CD4-positive, alpha-beta T cell (primary cell): ENCODE measurements around the gene TGOLN2. TPM values are rescaled to one million over a fixed set of nuclear protein-coding genes. Genes with fewer than 3 reads are reported as not detected.

ENCODE experiments used
- ATAC-seq: fragments of 200-7000 bp; cut with Tn5 transposase; one replicate; pipeline ENCODE4 v1.10.0; 2022; ENCODE audit warnings: mild to moderate bottlenecking; ENCODE audit not compliant: poor library complexity
- CTCF ChIA-PET: fragments of 350-600 bp; sonication (Branson Sonifier 250); formaldehyde crosslinking; loops from one replicate; lab custom pipeline; 2021; ENCODE audit warnings: antibody characterized with exemption, inconsistent platforms; lab: Charles Lee
- POLR2A ChIA-PET: fragments of 350-600 bp; sonication (Branson Sonifier 250); formaldehyde crosslinking; loops from one replicate; lab custom pipeline; 2021; ENCODE audit warnings: antibody characterized with exemption, inconsistent platforms; lab: Charles Lee
- DNase-seq, 14 experiments: peaks; one replicate each; pipeline ENCODE4 v3.0.0-alpha.2; 2013 to 2020; ENCODE audit warnings: mixed read lengths in 2 of 14
- H3K27ac ChIP-seq, 2 donors: one replicate each; pipeline versions ENCODE4 v1.5.1 to v1.7.0; 2013; ENCODE audit warnings: low read length in 2 of 2, low read depth in 1 of 2, mild to moderate bottlenecking in 1 of 2
- H3K27me3 ChIP-seq, 2 experiments: 1 replicate in 1 of 2; 2 replicates in 1 of 2; pipeline versions ENCODE4 v1.6.1 to v1.7.0; 2013; ENCODE audit warnings: low read length in 2 of 2, control low read depth in 1 of 2, mild to moderate bottlenecking in 1 of 2, moderate library complexity in 1 of 2; ENCODE audit not compliant: insufficient read depth in 2 of 2, control insufficient read depth in 1 of 2
- H3K36me3 ChIP-seq: one replicate; pipeline ENCODE4 v1.6.1; 2013; ENCODE audit warnings: low read length, control low read depth; ENCODE audit not compliant: insufficient read depth
- H3K4me1 ChIP-seq: one replicate; pipeline ENCODE4 v1.6.1; 2013; ENCODE audit warnings: low read length, control low read depth; ENCODE audit not compliant: insufficient read depth
- H3K4me3 ChIP-seq: one replicate; pipeline ENCODE4 v1.5.1; 2013; ENCODE audit warnings: mild to moderate bottlenecking, low read length, moderate library complexity
- H3K9me3 ChIP-seq, 2 experiments: 1 replicate in 1 of 2; 2 replicates in 1 of 2; pipeline versions ENCODE4 v1.6.1 to v1.7.0; 2013; ENCODE audit warnings: low read length in 2 of 2, mild to moderate bottlenecking in 2 of 2, control low read depth in 1 of 2, moderate library complexity in 1 of 2; ENCODE audit not compliant: control insufficient read depth in 1 of 2, insufficient read depth in 1 of 2
- H3K27ac Mint-ChIP-seq: one replicate; pipeline ENCODE4 v1.8.0; 2020; ENCODE audit warnings: mixed read lengths
- H3K27me3 Mint-ChIP-seq: one replicate; pipeline ENCODE4 v1.8.0; 2021; ENCODE audit warnings: mixed read lengths
- H3K36me3 Mint-ChIP-seq: one replicate; pipeline ENCODE4 v1.8.0; 2021; ENCODE audit warnings: low read depth, mixed read lengths
- H3K4me1 Mint-ChIP-seq: one replicate; pipeline ENCODE4 v1.8.0; 2021; ENCODE audit warnings: low read depth, mixed read lengths
- H3K4me3 Mint-ChIP-seq: one replicate; pipeline ENCODE4 v1.8.0; 2020; ENCODE audit warnings: mild to moderate bottlenecking, mixed read lengths
- H3K9me3 Mint-ChIP-seq: one replicate; pipeline ENCODE4 v1.8.0; 2020; ENCODE audit warnings: mixed read lengths
- CTCF ChIP-seq: fragments of 200-600 bp; IDR thresholded peaks from one replicate; pipeline ENCODE4 v1.8.0; 2022; ENCODE audit warnings: antibody characterized with exemption, mild to moderate bottlenecking
- intact Hi-C, 2 experiments: fragments of 100-400 bp; cut with DNase I in 1 of 2; cut with micrococcal nuclease in 1 of 2; formaldehyde crosslinking; loops; one replicate each; pipeline versions ENCODE4 v1.15.1 to v1.9.0; 2023 to 2025; cut with DNase I, micrococcal nuclease
- total RNA-seq, 174 experiments: library from RNA in 2 of 174; stranded (reverse) in 2 of 174; gene quantifications; one replicate each; pipeline ENCODE4 v1.2.3 and lab custom pipeline; 2021 to 2026

The TGOLN2 gene
- total RNA-seq, 2 experiments from 2014 or later = 172 to 175 TPM

GRCh38 chr2:85327160-85327821, 498 bp downstream of the TGOLN2 start:
- intact Hi-C loops = loop anchor here (2.0 to 5.0 kb wide), 3 partner anchors 92 to 225 kb away; partner anchors contain the start of genes MAT2A (in 1 of the 2) and SH2D6 (in 1 of the 2)
- TF ChIP-seq CTCF = no peak
- H3K4me3 ChIP-seq = peak overlapping the region; percentile 89
- H3K4me1 Mint-ChIP-seq = peaks cover 61% of the 10 kb centered on the region
- peaks cover 38% of the 10 kb centered on the region for H3K36me3 ChIP-seq
- peak; percentile 30 for ATAC-seq
- no peaks in the 10 kb centered on the region for H3K27me3 ChIP-seq
- H3K27ac ChIP-seq = peak overlapping the region; percentile 95 to 97
- CTCF ChIA-PET = interaction anchor here (1.0 to 1.4 kb wide), 2 partner anchors 17 to 27 kb away, joined by 3 to 4 read pairs; partner anchors contain the start of genes ELMOD3 and RETSAT
- peaks cover 41% of the 10 kb centered on the region for H3K4me1 ChIP-seq
- no peaks in the 10 kb centered on the region for H3K27me3 Mint-ChIP-seq
- no peaks in the 10 kb centered on the region for H3K9me3 ChIP-seq
- H3K36me3 Mint-ChIP-seq = peaks cover 64% of the 10 kb centered on the region
- POLR2A ChIA-PET = interaction anchor here (0.6 to 4.7 kb wide), 47 partner anchors 9 to 1428 kb away, joined by 3 to 216 read pairs (median 5); partner anchors contain the start of genes C2orf68, CHMP3, ELMOD3 and GGCX
- peak overlapping the region; percentile 96 for H3K4me3 Mint-ChIP-seq
- DNase-seq = peak; percentile 44 to 77 (median 56)
- H3K9me3 Mint-ChIP-seq = no peaks in the 10 kb centered on the region
- peak overlapping the region; percentile 97 for H3K27ac Mint-ChIP-seq

- Histone ChIP-seq H3K36me3 (peaks cover 45% of the 10 kb centered on the region), H3K27ac (peak overlapping the region; percentile 95 to 97)
- no peaks in the 10 kb centered on the region for H3K9me3 Mint-ChIP-seq
Measured at GRCh38 chr2:85326406-85327159, 1.2 kb downstream of the TGOLN2 start.

More at GRCh38 chr2:85326406-85327159, 1.2 kb downstream of the TGOLN2 start:
- Mint-ChIP-seq H3K27me3 (no peaks in the 10 kb centered on the region), H3K4me3 (peak overlapping the region; percentile 96), H3K36me3 (peaks cover 72% of the 10 kb centered on the region), H3K4me1 (peaks cover 68% of the 10 kb centered on the region), H3K27ac (peak overlapping the region; percentile 97)
- Histone ChIP-seq H3K27me3 (no peaks in the 10 kb centered on the region), H3K4me3 (peak overlapping the region; percentile 89), H3K4me1 (peaks cover 46% of the 10 kb centered on the region), H3K9me3 (no peaks in the 10 kb centered on the region)
- intact Hi-C loops = loop anchor here (1.0 to 5.0 kb wide), 4 partner anchors 17 to 226 kb away; partner anchors contain the start of genes MAT2A (in 1 of the 2) and SH2D6 (in 1 of the 2)
- TF ChIP-seq CTCF = no peak
- POLR2A ChIA-PET = interaction anchor here (0.6 to 4.7 kb wide), 44 partner anchors 8 to 1429 kb away, joined by 3 to 216 read pairs (median 5); partner anchors contain the start of genes C2orf68, CHMP3, ELMOD3 and GGCX
- ATAC-seq (peak; percentile 25), DNase-seq (peak in 12 of 14 experiments; percentile 15 to 84 (median 31))
- CTCF ChIA-PET = interaction anchor here (1.0 to 1.4 kb wide), 2 partner anchors 16 to 28 kb away, joined by 3 to 4 read pairs; partner anchors contain the start of genes ELMOD3 and RETSAT
